ENCODE results near the gene GHDC.

- TF ChIP-seq MAX (IDR thresholded peaks at IDR 0.05; ENCODE audit: insufficient read depth, insufficient read length): no peak
- no peak for TF ChIP-seq CTCF (IDR thresholded peaks at IDR 0.05; ENCODE audit: extremely low read depth in 1 of 2, insufficient read depth in 1 of 2, low read depth in 1 of 2, low read length in 2 of 2)
- TF ChIP-seq POLR2A (IDR thresholded peaks at IDR 0.05; ENCODE audit: low read depth, low read length): no peak
- TF ChIP-seq EZH2 (IDR thresholded peaks at IDR 0.05; ENCODE audit: borderline replicate concordance, low read depth, low read length, severe bottlenecking): no peak
- no peak for TF ChIP-seq POLR2AphosphoS5 (IDR thresholded peaks at IDR 0.05; ENCODE audit: insufficient read depth, low read depth, low read length)
- TF ChIP-seq GATA2 (IDR thresholded peaks at IDR 0.05; ENCODE audit: insufficient read depth, insufficient read length, low read depth, low read length): no peak
Measured at GRCh38 chr17:42163696-42164407, 30.4 kb downstream of the GHDC start.

All from endothelial cell of umbilical vein (primary cell).